ENCODE measurements around the gene NDUFS2.

DNA sequence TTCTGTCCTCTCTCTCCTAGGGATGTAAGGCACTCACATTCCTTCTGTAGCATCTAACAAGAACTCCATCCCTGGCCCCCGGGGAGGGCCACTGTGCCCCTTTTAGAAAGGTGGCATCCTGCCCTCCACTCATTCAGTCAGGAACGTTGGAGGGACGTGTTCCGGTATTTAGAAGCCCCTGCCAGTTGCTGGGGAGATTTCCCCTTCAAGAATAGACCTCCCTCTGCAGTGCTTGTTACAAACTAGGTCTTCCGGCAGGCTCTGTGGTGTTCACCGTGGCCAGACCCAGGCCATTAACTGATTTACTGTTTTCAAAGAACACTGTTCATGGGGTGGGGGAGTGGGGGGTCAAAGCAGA lies 57.2 kb downstream of the NDUFS2 start:
- TF ChIP-seq POLR2A (IDR thresholded peaks at IDR 0.05; ENCODE audit: low read depth) (no peak), CTCF (IDR thresholded peaks at IDR 0.05) (no peak), POLR2AphosphoS5 (IDR thresholded peaks at IDR 0.05) (no peak), EP300 (IDR thresholded peaks at IDR 0.05) (no peak)
